GM12873 (cell line): ENCODE data around the gene CPAMD8.

Experiments used
- TF ChIP-seq, protein P1 (sequence below): IDR thresholded peaks from 2 replicates; pipeline ENCODE4 v1.5.1; 2012; ENCODE audit warnings: low read depth, mild to moderate bottlenecking, moderate library complexity, low read length, control low read depth; ENCODE audit not compliant: insufficient read depth; ENCODE audit errors: missing control alignments

The CPAMD8 gene

DNA sequence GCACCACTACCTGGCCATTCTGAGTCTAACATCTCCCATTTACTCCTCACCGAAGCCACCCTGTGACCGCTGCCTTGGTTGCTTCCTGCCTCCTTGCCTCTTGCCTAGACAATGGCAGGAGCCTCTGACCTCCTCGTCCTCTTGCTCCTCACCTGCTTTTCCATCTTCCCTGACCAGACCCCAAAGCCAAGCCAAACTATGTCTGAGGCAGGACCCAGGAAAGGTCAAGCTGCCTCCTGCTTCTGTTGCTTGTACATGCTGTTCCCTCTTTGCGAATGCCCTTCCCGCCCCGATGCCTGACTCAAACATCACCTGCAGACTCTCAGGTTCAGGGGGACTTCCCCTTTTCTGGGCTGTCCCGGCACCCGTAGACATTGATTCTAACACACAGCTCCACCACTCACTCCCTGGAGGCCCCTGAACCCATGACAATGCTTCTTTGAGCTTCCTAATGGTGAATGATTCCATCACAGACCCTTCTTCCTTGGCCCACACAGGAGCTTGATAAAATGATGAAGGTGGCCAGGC, 77.0 kb downstream of the CPAMD8 start:
- TF ChIP-seq, protein P1, sequence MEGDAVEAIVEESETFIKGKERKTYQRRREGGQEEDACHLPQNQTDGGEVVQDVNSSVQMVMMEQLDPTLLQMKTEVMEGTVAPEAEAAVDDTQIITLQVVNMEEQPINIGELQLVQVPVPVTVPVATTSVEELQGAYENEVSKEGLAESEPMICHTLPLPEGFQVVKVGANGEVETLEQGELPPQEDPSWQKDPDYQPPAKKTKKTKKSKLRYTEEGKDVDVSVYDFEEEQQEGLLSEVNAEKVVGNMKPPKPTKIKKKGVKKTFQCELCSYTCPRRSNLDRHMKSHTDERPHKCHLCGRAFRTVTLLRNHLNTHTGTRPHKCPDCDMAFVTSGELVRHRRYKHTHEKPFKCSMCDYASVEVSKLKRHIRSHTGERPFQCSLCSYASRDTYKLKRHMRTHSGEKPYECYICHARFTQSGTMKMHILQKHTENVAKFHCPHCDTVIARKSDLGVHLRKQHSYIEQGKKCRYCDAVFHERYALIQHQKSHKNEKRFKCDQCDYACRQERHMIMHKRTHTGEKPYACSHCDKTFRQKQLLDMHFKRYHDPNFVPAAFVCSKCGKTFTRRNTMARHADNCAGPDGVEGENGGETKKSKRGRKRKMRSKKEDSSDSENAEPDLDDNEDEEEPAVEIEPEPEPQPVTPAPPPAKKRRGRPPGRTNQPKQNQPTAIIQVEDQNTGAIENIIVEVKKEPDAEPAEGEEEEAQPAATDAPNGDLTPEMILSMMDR: no peak

DNA sequence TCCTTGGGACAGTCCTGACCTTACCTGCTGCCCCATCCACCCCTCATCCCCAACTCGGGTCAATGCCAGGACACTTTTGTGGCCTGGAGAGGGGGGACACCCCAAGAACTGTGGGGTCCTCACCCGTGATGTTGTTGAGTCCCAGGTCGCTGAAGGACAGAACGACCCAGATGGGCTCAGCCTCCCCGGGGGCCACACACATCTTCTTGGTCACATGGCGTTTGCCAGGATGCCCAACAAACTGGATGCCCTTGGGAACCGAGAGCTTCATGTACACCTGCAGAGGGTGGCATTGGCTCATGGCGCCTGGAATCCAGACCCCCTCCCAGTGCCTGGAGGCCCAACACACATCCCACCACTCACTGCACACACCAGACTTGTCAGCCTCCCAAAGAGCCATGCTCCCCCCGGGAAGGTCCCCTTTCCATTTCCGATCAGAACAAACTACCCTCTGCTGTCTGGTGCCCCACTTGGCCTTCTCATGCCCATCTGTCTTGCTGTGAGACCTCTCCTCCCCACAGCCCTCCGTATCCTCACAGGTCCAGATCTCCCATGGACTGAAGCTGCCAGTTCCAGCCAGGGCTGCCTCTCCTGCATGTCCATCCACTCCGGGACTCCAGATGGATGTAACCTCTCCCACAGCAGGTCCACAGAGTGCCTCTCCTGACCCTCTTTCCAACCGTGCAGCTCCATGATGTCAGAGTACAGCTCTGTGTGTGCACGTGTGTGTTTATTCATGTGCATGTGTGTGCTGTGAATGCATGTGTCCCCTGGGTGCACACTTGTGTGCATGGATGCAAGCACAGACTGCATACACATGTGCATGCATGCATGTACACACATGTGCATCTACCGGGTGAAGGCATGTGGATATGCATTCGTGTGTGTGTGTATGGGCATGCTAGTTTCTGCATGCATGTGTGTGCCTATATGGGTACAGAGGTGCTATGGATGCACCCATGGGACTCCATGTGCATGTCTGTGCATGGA, 79.4 kb downstream of the CPAMD8 start:
- TF ChIP-seq, protein P1: no peak

DNA sequence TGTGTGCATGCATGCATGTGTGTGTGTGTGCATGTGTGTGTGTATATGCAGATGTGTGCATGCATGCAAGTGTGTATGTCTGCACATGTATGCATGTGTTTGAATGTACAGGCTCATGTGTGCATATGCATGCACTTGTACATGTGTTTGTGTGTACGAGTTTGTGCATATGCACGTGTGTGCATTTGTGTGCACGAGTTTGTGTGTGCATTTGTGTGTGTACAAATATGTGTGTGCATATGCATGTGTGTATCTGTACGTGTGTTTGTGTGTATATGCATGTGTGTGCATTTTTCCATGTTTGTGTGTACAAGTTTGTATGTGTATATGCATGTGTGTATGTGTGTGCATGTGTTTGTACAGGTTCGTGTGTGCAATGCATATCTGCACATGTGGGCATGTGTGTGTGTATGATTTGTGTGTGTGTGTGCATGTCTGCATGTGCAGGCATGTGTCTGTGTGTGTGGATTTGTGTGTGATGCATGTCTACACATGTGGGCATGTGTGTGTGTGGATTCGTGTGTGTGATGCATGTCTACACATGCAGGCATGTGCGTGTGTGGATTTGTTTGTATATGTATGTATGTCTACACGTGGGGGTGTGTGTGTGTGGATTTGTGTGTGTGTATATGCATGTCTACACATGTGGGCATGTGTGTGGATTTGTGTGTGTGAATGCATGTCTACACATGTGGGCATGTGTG, 80.7 kb downstream of the CPAMD8 start:
- TF ChIP-seq, protein P1: no peak

DNA sequence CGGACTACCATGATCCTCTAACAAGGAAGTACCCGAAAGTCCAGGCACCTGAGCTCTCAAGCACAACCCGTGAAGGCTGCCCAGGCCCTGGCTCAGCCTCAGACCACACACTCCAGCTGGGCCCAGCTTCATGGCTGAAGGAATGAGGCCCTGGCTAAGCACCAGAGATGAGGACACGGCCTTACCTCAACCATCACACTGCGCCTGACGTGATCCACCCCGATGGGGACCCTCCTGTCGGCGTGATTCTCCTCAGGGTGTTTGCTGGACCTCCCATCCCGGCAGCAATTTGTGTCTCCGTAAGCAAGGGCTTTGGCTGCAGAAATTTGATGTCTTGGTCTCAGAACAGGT, 81.3 kb downstream of the CPAMD8 start:
- TF ChIP-seq, protein P1: no peak

DNA sequence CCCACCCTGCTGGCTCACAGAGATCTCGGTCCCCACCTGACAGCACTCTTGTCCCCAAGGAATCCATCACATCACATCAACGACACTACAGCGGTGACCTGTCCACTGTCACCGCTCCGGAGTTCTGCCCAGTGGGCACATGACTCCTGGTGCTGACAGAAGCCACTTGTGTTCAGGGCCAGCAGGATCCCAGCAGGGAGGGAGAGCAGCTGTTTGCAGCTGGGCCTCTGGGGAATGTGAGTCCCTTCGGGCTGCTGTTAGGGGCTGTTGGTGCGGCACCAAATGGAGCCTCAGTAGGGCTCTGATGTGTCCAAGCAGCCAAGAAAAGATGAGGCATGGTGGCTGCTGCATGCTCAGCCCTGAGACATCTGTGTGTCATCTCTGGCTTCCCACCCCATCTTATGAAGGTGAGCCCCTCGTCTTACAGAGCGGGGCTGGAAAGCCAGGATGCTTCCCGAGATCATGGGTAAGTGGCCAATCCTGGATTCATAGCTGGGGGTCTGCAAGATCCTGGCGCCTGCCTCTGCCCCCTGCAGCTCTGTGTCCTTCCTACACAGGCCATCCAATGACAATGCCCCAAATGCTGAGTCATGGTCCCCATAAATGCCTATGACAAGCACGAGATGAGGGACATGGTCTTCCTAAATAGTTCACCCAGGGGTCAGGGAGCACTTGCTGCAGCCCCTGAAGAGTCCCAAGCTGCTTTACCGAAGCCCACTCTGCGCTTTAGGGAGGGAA, 81.8 kb downstream of the CPAMD8 start:
- TF ChIP-seq, protein P1: no peak

DNA sequence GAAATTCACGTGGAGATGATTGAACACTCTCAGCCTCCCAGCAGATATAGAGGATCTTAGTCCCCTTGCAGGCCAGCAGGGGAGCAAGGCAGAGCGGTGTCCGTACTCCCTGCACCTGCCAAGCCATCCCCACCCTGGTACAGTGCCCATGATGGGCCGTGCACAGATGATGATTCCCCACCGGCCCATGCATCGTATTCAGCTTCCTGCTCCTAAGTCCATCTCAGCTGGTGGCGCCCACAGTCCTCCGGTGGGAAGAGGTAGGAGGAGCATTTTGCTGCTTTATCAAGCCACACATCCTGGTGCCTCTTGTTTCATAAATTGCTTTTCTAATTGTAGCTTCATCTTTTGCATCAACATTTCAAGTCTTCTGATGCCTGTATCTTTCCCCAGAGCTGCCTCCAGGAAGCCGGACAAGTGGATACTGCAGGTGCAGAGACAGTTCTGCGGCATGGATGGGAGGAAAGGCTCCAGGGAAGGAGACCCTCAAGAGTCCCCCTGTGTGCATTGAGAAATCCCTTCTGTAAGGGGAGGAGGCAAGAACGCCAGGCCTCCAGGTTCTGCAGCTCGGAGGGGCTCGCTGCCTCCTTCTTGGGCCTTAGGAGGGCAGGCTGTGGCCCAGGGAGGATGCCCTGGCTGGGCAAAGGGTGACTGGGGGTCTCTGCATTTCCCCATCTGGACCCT, 82.5 kb downstream of the CPAMD8 start:
- TF ChIP-seq, protein P1: no peak

DNA sequence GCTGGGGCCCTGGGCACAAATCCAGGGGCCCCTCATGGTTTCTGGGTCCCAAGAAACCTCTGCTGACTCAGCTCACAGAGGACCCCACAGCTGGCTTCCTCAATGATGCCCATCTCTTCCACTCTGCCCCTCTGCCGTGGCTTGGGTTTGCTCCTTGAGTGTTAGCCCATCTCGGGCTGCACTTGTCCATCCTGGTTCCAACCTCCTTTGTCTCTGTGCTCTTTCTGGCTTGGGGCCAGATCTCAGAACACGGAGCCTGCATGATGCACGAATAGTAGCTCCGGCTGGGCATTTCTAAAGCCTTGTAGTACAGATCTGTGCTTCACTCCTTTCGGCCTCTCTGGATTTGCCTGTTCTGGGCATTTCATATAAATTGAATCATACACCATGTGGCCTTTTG, 84.0 kb downstream of the CPAMD8 start:
- TF ChIP-seq, protein P1: no peak
